ENCODE results near the gene ISM2. TPM values are rescaled to one million over a fixed set of nuclear protein-coding genes. Genes with fewer than 3 reads are reported as not detected.

ISM2 gene
- total and polyA plus RNA-seq, 2 of the 13 experiments (the other 11 are each of a cell fraction or from before 2014, with no cell fraction given), result 1.8 to 40.7 TPM

GRCh38 chr14:77478796-77479195 is 19.8 kb downstream of the ISM2 start:
- ChIA-PET POLR2A (no interaction called here), CTCF (ENCODE audit: low intra/inter-chr PET ratio, low total read pairs) (no interaction called here)
- Histone ChIP-seq H3K4me2 (ENCODE audit: low read depth, low read length) (no peak overlapping the region), H3K27ac (ENCODE audit: extremely low read length, insufficient read depth, low read length) (no peak overlapping the region), H4K20me1 (ENCODE audit: insufficient read depth, low read length) (no peaks in the 10 kb centered on the region), H3K9me3 (ENCODE audit: low read length) (no peaks in the 10 kb centered on the region), H2AFZ (ENCODE audit: low read length) (no peak overlapping the region), H3K36me3 (replicated peaks in 1 of 2; ENCODE audit: control insufficient read depth in 1 of 2, insufficient read depth in 2 of 2, low read length in 2 of 2) (peaks cover 36 to 44% of the 10 kb centered on the region in 2 experiments), H3K9ac (ENCODE audit: insufficient read depth, low read depth, low read length) (no peak overlapping the region), H3K27me3 (ENCODE audit: control insufficient read depth in 1 of 2, insufficient read depth in 2 of 2, low read length in 2 of 2) (no peaks in the 10 kb centered on the region), H3K79me2 (ENCODE audit: insufficient read depth, low read length) (no peaks in the 10 kb centered on the region), H3K4me1 (ENCODE audit: insufficient read depth, low read length) (no peaks in the 10 kb centered on the region), H3K4me3 (replicated peaks in 1 of 3; ENCODE audit: insufficient read depth in 1 of 3, low read depth in 2 of 3, low read length in 3 of 3) (no peak overlapping the region)
- no TSS peak for BruUV-seq (replicated peaks)
- ATAC-seq, result no peak
- FAIRE-seq, result no peak
- TF ChIP-seq FOXJ3 (CRISPR knock-in tag; IDR thresholded peaks at IDR 0.05; ENCODE audit: borderline replicate concordance), result no peak
- no peak for TF ChIP-seq GFI1 (CRISPR knock-in tag; IDR thresholded peaks at IDR 0.05; ENCODE audit: borderline replicate concordance)
- TF ChIP-seq XRCC5 (optimal IDR thresholded peaks at IDR 0.05; ENCODE audit: low read length), result no peak
- TF ChIP-seq CREB3 (CRISPR knock-in tag; IDR thresholded peaks at IDR 0.05), result no peak
- no peak for TF ChIP-seq THRA (CRISPR knock-in tag; IDR thresholded peaks at IDR 0.05; ENCODE audit: borderline replicate concordance)
- no peak for TF ChIP-seq SMYD3 (CRISPR knock-in tag; IDR thresholded peaks at IDR 0.05)
- TF ChIP-seq ZNF609 (CRISPR knock-in tag; IDR thresholded peaks at IDR 0.05; ENCODE audit: borderline replicate concordance), result no peak
- no peak for TF ChIP-seq MTF2 (CRISPR knock-in tag; IDR thresholded peaks at IDR 0.05; ENCODE audit: borderline replicate concordance)
- no peak for TF ChIP-seq MAFF (IDR thresholded peaks at IDR 0.05; ENCODE audit: low read depth, low read length)
- no peak for TF ChIP-seq SRSF9 (IDR thresholded peaks at IDR 0.05; ENCODE audit: borderline replicate concordance, insufficient read depth, low read depth, low read length, poor library complexity, severe bottlenecking)
- 100% methylated on average over 1 of the region's 1 CpG for WGBS (ENCODE audit: low lambda C conversion rate)
- in situ Hi-C loops (cut with HindIII; ENCODE audit: extremely low pct_ligation_motif_present, low pct_unique_long_range_greater_than_20kb) (no loop called here), intact Hi-C loops (cut with micrococcal nuclease; ENCODE audit: unreplicated experiment) (no loop called here)
- DNase-seq (ENCODE audit: low spot score), result no peak

Data from HepG2 (cell line).